Left kidney (tissue), 2 donors: ENCODE data around the gene RANGAP1. TPM values are rescaled to one million over a fixed set of nuclear protein-coding genes. Genes with fewer than 3 reads are reported as not detected.
A peak's percentile ranks its signal among the peaks of the same experiment; 100 is the strongest.
"Not testable (repeated sequence)": the region's sequence is repeated elsewhere in the genome, so short reads cannot be mapped to it uniquely, and the experiment has no call there.

ENCODE experiments used
- DNase-seq: peaks from one replicate; pipeline ENCODE4 v3.0.0-alpha.2; 2013
- polyA plus RNA-seq: library from polyadenylated mRNA; unstranded; fragments of 120-200 nt; gene quantifications from one replicate; pipeline ENCODE4 v1.2.1, GENCODE V29; 2013; ENCODE audit not compliant: insufficient read length

Gene RANGAP1
- polyA plus RNA-seq, 1 donor: 51.4 TPM

DNA sequence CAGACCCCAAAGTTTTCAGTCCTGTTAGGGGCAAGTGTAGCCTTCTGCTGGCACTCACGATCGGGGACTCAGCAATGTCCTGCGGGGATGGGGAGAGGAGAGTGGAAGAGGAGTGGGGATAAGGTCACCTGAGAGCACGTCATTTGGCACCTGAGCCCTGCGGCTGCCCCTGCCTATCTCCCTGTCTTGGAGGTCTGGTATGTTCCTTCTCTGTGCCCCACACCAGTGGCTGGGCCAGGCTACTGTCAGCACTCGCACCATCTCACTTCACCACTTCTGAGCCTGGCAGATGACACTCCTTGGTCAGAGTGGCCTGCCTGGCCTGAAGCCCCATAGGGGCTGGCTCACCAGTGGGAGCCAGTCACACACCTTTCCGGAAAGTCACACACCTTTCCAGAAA, 25.1 kb downstream of the RANGAP1 start:
- DNase-seq: no peak

DNA sequence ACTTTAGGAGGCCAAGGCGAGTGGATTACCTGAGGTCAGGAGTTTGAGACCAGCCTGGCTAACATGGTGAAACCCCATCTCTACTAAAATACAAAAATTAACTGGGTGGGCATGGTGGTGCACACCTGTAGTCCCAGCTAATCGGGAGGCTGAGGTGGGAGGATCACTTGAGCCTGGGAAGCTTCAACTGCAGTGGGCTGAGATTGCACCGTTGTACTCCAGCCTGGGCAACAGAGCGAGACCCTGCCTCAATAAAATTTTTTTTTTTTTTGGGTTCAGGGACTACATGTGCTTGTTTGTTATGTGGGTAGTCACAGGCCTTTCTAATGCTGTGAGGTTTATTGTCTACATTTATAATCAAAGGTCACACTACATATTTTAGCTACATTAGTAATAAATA, 26.2 kb downstream of the RANGAP1 start:
- DNase-seq: not testable (repeated sequence)

DNA sequence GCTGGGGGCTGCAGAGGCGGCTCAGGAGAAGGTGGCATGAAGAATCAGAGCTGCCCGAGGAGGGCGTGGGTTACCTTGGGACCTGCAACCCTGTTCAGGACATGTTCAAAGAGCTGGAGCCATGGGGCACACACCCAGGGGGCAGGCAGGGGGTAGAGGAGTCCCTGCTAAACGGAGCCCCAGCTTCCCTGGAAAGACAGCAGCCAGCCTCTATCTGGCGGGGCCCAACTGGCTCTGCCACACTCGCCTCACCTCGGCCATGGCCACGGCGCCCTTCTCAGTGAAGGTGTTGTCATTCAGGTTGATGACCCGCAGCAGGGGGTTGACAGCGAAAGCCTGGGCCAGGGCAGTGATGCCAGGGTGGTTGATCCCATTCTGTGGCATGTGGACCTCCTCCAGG, 28.3 kb downstream of the RANGAP1 start:
- no peak for DNase-seq

DNA sequence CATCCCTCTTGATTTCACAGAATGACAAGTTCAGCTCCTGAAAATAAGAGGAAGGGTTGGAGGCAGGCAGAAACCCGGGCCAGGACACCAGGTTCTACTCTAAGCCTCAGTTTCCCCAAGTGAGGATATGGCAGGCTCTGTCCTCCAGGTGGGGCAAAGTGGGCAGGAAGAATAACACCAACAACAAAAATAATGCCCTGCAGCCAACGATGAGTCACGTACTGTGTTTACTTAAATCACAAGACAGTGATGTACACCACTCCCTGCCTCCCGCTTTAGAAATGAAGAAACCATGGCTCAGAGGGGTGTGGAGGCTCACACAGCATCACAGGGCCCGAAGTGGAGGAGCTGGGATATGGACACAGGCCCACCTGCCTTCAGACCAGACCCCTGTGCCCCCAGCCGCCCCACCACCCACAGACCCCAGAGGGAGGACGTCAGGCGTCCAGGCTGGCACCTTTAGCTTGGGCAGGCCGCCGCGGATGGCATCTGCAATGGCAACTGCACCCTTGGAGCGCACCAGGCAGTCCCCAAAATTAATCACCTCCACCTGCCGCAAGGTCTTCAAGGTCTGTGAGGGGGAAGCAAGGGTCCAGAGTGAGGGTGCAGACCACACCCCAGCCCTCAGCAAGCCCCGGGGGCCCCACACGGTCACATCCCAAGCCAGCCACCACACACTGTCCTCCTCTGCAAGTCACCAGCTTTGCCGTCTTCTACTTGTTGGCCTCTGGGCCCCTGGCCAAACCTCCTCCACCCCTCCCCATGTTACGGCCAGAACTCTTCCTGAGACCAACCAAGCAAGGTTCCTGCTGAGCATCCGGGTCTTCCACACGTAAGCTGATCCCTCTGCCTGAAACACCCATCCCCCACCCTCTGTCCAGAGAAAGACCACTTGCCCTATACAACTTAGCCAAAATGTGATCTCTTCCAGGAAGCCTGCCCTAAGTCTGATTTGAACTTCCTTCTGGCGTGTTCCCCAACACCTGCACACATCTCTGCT, 29.4 kb downstream of the RANGAP1 start:
- peak; percentile 25 for DNase-seq

DNA sequence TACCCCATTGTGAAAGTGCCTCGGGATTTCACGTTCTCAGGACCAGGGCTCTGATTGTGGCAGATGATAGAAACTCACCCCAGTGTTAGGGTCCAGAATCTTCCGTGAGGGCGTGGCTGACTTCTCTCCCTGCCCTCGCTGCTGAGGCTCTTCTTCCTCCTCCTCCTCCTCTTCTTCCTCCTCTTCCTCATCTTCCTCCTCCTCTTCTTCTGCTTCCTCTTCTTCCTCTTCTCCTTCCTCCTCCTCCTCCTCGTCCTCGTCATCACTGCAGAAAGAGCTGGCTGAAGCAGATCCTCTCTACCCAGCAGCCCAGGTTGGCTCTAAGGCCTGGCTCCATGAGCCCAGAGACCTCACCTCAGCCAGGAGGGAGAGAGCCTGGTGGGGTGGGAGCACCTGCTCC, 31.8 kb downstream of the RANGAP1 start:
- no peak for DNase-seq

DNA sequence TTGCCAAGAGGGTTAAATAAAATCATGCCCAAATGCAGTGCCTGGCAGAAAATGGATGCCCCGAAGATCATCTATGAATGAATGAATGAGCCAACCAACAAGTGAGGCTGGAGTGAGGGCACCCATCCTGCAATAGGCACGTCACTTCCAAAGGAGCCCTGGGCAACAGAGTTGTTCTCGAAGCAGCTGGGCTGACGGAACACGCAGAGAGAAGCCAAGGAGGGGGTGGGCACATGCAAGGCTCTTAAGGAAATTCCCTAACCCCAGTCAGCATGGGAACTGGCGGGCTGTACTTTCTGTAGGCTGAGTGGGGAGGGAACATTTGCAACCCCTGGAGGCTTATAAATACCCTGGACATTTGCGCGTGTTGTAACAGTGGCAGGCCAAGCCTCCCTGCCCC, 33.6 kb downstream of the RANGAP1 start:
- DNase-seq: no peak

DNA sequence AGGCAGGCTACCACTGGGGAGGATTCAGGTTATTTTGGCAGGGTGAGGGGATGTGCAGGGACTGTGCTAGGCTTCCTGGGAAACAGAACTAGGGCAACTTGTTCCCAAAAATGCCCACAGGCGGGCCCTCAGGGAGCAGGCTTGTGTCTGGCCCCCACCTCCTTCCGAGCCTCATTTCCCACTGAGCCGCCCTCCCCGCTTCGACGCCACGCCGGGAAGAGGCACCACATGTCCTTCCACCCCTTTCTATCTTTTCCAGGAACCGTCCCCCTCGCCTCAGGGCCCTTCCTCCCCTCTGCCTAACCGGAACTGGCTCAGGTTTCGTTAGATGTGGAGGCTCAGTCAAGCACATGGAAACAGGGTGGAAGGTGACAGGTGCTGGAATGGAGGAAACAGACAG, 35.9 kb downstream of the RANGAP1 start:
- DNase-seq: no peak

DNA sequence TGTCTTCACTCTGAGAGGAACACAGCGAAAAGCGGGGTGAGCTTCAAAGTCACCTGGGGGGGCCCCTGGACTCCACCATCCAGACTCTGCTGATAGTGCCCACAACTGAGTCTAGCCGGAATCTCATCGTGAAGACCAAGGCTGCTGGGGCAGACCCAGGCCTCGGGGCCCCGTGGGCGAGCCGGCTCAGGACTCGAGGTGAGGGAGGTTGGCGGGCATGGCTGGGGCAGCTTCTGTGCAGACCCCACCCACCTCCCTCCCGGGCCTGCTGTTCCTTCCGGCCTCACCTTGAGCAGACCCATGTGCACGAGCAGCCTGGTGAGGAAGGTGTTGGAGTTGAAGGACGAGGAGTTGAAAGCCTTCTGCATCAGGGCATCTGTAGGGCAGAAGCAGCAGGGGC, 36.5 kb downstream of the RANGAP1 start:
- DNase-seq: no peak

DNA sequence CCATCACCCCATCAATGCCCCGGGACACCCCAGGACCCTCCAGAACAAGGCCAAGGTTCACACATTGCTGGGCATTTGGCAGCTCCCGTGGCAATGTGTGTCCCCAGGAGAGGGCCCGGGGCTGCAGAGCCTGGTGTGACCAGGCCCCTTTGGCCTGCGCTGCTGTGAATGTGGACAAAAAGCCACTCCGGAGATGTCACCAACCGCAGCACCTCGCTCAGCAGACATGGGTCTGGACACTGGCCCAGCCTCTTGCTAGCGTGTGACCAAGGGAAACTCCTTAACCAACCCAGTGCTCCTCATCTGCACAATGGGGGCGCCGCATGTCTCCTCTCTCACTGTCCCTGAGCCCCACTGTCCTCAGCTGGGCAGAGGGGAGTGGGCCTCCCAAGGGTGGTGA, 37.2 kb downstream of the RANGAP1 start:
- no peak for DNase-seq

DNA sequence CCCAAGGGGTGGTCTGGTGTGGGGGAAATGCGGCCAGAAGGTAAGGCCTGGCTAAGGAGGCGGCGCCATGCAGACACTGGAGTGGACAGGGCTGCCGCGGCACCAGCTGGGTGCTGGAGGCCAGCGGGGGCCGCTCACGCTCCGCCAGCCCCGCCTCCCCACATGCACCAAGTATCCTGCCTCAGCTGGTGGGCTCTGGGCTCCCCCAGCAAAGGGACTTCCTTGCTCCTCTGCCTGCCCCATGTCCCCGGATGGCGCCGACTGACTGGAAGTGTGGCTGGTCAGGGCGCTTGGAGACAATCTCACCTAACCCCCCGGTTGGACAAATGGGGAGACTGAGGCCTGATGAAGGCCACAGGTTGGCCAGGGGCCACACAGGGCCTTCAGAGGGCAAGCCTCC, 37.7 kb downstream of the RANGAP1 start:
- DNase-seq: no peak

DNA sequence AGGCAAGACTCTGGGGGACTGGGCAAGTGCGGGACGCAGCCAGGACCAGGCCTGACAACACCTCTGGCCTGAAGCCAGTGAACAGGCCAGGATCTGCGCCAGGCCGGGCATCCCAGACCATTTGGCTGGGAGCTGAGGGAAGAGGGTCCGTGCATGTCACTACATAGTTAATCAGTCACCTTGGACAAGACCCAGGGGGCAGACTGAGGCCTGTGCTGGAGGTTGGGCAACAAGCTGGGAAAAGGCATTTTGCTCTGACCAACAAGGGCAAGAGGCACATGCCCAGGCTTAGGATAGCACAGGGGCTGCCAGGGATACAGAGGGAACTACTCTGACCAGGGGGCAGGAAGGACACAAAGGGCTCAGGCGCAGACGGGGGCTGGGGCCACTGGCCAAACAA, 38.3 kb downstream of the RANGAP1 start:
- no peak for DNase-seq

DNA sequence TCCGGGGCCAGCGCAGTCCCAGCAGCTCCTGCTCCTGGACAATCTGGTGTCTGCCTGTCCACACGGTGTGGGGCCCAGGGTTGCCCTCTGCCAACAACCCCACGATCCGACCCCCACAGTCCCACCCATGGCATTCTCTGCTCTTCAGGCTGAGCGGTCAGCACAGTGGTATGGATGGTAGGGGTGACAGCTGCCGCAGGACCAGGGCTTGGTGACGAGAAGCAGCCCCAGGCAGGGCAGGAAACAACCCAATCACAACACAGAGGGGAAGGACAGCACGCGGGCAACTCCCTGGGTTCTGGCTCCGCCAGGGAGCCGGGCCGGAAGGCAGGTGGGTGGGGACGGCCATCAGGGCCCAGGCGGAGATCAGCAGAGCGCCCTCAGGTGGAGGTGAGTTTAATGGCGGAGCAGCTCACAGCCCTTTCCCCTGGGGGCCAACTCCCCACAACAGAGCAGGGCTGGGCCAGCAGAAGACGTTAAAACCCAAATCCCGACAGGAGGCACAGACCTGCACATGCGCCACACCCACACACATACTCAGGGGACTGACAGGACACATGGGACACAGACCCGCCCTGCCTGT, 40.0 kb downstream of the RANGAP1 start:
- DNase-seq: no peak

DNA sequence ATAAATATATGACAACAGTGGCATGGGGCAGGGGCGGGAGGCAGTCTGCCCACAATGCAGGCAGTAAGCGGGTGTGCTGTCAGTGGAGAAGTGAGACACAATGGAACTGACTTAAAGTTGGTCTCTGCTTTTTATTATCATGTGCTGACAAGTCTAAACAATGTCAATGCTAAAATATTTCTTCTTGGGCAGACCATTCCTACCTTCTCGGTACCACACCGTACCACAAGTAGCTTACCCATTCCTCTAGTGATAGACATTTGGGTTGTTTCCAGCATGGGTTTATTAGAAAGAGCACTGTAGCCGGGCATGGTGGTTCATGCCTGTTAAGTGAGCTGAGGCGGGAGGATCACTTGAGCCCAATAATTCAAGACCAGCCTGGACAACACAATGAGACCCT, 42.6 kb downstream of the RANGAP1 start:
- no peak for DNase-seq

DNA sequence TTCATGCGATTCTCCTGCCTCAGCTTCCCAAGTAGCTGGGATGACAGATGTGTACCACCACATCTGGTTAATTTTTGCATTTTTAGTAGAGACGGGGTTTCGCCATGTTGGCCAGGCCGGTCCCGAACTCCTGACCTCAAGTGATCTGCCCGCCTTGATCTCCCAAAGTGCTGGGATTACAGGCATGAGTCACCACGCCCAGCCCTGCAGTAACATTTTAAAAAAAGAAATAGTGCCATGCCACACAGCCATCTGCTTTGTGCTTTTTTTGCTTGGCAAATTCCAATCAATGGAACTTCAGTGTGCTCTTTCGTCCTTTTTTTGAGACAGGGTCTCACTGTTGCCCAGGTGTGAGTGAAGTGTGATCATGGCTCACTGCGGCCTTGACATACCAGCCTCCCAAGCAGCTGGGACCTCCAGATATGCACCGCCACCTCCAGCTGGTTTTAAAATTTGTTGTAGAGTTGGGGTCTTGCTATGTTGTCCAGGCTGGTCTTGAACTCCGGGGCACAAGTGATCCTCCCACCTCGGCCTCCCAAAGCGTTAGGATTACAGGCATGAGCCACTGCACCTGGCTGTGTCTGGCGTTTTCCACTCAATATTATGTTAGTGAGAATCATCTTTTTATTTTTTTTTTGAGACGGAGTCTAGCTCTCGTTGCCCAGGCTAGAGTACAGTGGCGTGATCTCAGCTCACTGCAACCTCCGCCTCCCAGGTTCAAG, 43.4 kb downstream of the RANGAP1 start:
- DNase-seq: no peak

DNA sequence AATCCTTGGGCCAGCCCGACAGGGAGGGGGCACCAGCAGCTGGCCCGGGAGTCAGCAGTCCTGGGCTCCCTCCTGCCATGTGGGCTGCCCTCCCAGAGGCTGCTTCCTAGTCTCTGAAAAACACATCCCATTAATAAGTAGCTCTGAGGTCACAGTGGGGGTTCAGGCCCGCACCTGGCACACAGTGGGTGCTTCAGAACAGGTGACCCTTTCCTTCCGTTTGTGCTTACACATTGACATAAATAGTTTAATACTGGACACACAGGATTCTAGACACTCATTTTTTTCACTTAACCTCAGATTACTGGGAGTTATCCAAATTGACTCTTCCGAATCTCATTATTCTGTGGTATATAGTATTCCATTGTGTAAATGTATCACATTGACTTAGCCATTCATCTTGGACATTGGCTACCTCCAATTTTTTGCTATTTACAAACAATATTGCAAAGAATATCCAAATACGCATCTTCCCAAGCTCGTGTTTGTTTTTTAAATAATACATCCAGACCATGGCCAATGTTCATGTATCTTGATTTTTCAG, 44.8 kb downstream of the RANGAP1 start:
- no peak for DNase-seq

DNA sequence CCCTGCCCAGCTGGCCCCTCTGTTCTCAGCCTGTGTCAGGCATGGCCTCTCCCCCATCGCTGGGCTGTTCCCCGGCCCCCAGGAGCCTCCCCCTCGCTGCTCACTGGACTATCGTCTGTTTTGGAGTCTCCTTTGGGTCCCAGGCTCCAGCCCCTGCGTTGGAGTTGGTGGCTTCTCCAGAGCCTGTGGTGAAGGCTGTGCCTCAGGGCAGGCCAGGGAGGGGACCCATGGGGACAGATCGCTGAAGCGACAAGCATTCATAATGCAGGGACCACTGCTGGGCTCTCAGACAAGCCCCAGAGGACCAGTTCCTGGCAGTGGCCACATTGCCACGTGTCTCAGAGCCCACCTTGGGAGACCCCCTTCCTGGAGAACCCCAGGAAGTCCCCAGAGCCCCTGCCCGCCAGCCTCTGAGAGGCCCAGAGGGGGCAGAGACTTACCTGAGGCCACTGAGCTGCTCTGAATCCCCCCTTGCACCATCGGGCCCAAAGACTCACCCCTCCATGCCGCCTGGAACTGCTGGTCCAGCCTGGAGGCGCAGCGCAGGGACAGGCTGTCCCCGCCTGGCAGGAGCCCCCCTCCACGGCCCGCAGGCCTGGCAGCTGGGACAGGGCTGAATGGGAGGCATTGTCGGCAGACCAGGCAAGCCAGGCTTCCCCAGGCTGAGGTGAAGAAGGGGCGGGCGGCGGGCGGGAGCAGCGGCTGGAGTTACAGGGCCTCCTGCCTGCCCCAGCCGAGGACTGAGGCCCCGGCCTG, 45.4 kb downstream of the RANGAP1 start, which contains the start of gene CHADL:
Gene CHADL, minus strand, starts transcription at position 555 of the 756 bp plus-strand sequence. Its CDS starts 50 bp downstream, at position 505.
- DNase-seq: no peak

DNA sequence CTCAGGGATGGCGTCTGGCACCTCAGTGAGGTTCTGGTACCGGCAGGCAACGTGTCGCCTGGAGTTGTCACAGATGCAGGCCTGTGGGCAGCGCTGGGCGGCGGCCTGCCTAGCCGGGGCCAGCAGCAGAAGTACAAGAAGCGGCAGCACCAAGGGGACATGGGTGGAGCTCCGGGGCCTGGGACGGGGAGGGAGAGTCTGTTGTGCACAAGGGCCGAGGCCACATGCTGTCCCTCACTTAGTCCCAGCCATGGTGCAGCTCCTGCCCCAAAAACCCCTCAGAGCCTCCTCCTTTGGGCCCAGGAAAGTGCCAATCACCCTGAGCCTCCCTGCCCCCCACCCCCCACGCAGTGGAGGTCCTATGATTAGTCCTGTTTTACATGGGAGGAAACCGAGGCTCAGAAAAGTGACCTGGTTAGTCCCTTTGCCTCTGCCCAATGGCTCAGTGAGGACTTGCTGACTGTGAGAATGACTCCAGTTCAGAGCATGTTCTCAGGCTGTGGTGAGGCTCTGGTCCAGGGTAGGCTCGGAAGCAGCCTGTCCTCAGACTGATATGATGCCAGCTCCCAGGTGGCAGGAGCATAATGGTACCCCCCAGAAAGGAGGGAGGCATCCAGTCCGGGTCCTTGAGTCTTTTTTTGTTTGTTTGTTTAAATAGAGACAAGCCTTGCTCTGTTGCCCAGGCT, 46.4 kb downstream of the RANGAP1 start:
- DNase-seq: no peak

DNA sequence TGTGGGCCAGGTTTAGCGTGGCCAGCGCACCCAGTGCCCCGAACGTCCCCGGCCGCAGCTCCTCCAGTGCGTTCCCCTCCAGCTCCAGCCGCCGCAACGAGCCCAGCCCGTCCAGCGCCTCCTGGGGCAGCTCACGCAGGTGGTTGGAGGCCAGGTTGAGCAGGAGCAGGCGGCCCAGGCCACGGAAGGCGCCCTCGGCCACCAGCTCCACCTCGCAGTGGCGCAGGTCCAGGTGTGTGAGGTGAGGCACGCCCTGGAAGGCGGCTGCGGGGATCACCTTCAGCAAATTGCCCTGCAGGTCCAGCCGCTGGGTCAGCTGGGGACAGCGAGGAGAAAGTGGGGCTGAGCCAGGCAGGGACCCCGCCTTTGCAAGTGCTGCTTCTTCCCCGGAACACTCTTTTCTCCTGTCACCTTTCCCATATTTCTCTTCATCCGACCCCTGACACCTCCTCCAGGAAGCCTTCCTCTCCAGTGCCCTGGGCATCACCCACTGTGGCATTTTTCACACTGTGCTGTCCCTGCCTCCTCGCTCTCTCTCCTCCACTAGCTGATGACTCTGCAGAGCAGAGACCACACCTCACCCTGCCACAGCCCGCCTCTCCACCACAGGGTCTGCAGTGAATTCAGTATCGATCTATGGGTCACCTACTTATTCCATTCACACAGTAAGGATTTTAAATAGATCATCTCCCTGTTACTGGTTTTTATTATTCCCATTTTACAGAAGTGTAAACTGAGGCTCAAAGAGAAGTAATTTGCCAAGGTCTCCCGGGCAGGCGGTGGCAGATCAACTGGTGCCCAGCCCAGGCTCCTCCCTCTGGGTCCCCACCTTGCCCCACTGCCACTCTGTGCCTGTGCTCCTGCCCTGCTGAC, 47.2 kb downstream of the RANGAP1 start:
- DNase-seq: no peak

DNA sequence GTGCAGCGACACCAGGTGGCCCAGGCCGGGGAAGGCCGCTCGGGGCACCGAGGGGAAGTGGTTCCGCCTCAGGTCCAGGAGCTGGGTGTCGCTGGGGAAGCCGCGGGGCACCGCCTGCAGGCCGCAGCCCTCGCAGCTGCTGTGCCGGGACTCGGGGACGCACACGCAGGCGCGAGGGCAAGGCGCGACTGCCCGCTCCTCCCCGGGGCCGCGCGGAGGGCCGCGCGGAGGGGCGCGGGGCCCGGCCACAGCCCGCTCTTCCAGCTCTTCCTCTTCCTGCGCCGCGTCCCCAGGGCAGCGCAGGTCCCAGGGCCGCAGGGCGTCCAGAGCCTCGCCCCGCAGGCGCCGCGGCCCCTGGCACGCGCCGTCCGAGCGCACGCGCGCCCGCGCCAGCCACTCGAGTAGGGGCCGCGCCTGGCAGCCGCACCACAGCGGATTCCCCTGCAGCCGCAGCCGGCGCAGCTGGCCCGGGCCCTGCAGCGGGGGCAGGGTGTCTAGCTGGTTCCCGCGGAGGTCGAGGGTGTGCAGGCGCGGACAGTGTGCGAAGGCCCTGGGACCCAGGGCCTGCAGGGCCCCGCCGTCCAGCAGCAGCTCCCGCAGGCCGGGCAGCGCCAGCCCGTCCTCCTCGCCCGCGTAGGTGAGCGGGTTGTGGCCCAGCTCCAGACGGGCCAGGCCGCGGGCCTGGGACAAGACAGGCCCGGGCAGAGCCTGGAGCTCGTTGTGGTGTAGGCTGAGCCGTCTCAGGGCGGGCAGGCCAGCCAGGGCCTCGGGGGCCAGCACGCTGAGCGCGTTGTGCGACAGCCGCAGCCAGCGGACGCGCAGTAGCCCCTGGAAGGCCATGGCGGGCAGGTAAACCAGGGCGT, 48.0 kb downstream of the RANGAP1 start:
- DNase-seq: peak; percentile 66
